Caco-2 (cell line): ENCODE results near the gene NOD2. TPM values are rescaled to one million over a fixed set of nuclear protein-coding genes. Genes with fewer than 3 reads are reported as not detected.

Source experiments
- BruUV-seq: library from RNA; stranded (reverse); fragments of 400-500 nt; replicated peaks from 2 replicates; lab custom pipeline; 2021; lab: Mats Ljungman, UMichigan
- CTCF ChIA-PET: fragments of 300-600 bp; sonication (Branson Sonifier 250); formaldehyde crosslinking; loops from one replicate; lab custom pipeline; 2022; ENCODE audit warnings: antibody characterized with exemption; lab: Charles Lee
- POLR2A ChIA-PET: fragments of 300-600 bp; sonication (Branson Sonifier 250); formaldehyde crosslinking; loops from one replicate; lab custom pipeline; 2022; ENCODE audit warnings: antibody characterized with exemption; lab: Charles Lee
- DNase-seq, 2 experiments: peaks; one replicate each; pipeline versions ENCODE4 v3.0.0 to v3.0.0-alpha.2; 2020 to 2022
- H3K27me3 ChIP-seq: replicated peaks from 2 replicates; pipeline ENCODE4 v1.6.0; 2011; ENCODE audit warnings: low read length; ENCODE audit not compliant: control insufficient read depth, insufficient read depth
- H3K36me3 ChIP-seq: 2 replicates; pipeline ENCODE4 v1.5.1; 2011; ENCODE audit warnings: low read length; ENCODE audit not compliant: control insufficient read depth, insufficient read depth
- H3K4me1 ChIP-seq: fragments of 250-450 bp; sonication (Bioruptor Pico); 2 replicates; pipeline ENCODE4 v1.5.1; 2020; ENCODE audit warnings: mild to moderate bottlenecking
- H3K4me3 ChIP-seq: 2 replicates; pipeline ENCODE4 v1.5.1; 2011; ENCODE audit warnings: low read depth, mild to moderate bottlenecking, control low read depth, low read length
- H3K9me3 ChIP-seq: fragments of 250-450 bp; sonication (Bioruptor Pico); 2 replicates; pipeline ENCODE4 v1.5.1; 2020; ENCODE audit warnings: mild to moderate bottlenecking, moderate library complexity
- H3K27ac Mint-ChIP-seq: one replicate; pipeline ENCODE4 v1.8.0; 2022; ENCODE audit warnings: mixed read lengths; ENCODE audit not compliant: unreplicated experiment
- H3K27me3 Mint-ChIP-seq: one replicate; pipeline ENCODE4 v1.8.0; 2022; ENCODE audit warnings: mixed read lengths; ENCODE audit not compliant: insufficient read depth, unreplicated experiment
- H3K36me3 Mint-ChIP-seq: one replicate; pipeline ENCODE4 v1.8.0; 2022; ENCODE audit warnings: mild to moderate bottlenecking, mixed read lengths; ENCODE audit not compliant: insufficient read depth, unreplicated experiment
- H3K4me1 Mint-ChIP-seq: one replicate; pipeline ENCODE4 v1.8.0; 2022; ENCODE audit warnings: low read depth, mixed read lengths; ENCODE audit not compliant: unreplicated experiment
- H3K4me3 Mint-ChIP-seq: one replicate; pipeline ENCODE4 v1.8.0; 2022; ENCODE audit warnings: mild to moderate bottlenecking, moderate library complexity, mixed read lengths; ENCODE audit not compliant: unreplicated experiment
- H3K9me3 Mint-ChIP-seq: one replicate; pipeline ENCODE4 v1.8.0; 2022; ENCODE audit warnings: mixed read lengths; ENCODE audit not compliant: unreplicated experiment
- CTCF ChIP-seq, 2 experiments: fragments of 200-600 bp in 1 of 2; IDR thresholded peaks; 1 replicate in 1 of 2; 2 replicates in 1 of 2; pipeline versions ENCODE4 v1.5.1 to v1.8.0; 2011 to 2022; ENCODE audit warnings: antibody characterized with exemption in 1 of 2, control low read depth in 1 of 2, inconsistent platforms in 1 of 2, low read depth in 1 of 2, low read length in 1 of 2, mild to moderate bottlenecking in 1 of 2, moderate library complexity in 1 of 2; ENCODE audit not compliant: insufficient read depth in 1 of 2, severe bottlenecking in 1 of 2, unreplicated experiment in 1 of 2
- intact Hi-C: fragments of 100-400 bp; cut with micrococcal nuclease; formaldehyde crosslinking; loops from one replicate; pipeline ENCODE4 v1.10.0; 2022; ENCODE audit not compliant: unreplicated experiment
- total RNA-seq: library from RNA; stranded (reverse); gene quantifications from 2 replicates; pipeline ENCODE4 v1.2.3, GENCODE V29; 2022

The NOD2 gene
- total RNA-seq, 1 experiment from 2014 or later: 0.23 TPM

DNA sequence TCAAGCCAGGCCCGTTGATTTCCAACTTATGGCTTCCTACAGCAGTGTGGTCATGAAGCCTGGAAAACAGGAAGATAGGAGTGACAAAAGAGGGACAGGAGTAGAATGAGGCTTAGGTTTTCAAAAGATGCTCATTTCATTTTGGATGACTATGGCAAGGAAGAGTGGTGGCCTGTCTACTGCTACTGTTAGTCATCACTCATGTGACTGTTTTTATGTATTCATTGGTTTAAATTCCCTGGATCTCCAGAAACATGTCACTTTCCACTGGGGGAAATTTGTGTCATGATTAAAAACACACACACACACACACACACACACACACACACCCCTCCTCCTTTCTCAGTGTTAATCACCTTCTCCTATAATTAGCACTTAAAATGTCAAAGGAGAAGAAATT is 47.3 kb downstream of the NOD2 start:
- Histone ChIP-seq H3K36me3 (no peaks in the 10 kb centered on the region), H3K27me3 (peaks cover 1% of the 10 kb centered on the region; the same call in 1 of the 2 replicates), H3K4me3 (no peak overlapping the region), H3K4me1 (no peaks in the 10 kb centered on the region; the same call in 1 of the 2 replicates), H3K9me3 (no peaks in the 10 kb centered on the region)
- Mint-ChIP-seq H3K4me3 (peak overlapping the region; percentile 78), H3K27ac (no peak overlapping the region), H3K9me3 (no peaks in the 10 kb centered on the region), H3K27me3 (peaks cover 10% of the 10 kb centered on the region), H3K4me1 (no peaks in the 10 kb centered on the region), H3K36me3 (peaks cover 10% of the 10 kb centered on the region)
- CTCF ChIA-PET: interaction anchor here (1.4 kb wide), 2 partner anchors 66 to 74 kb away, joined by 18 to 47 read pairs; no protein-coding TSS in a partner anchor
- intact Hi-C loops: loop anchor here (1.0 to 10.0 kb wide), 5 partner anchors 21 to 416 kb away; partner anchors contain the start of gene NKD1
- no TSS peak for BruUV-seq
- TF ChIP-seq CTCF (IDR thresholded peaks at IDR 0.05; ENCODE audit: insufficient read depth in 1 of 2, low read depth in 1 of 2, low read length in 1 of 2, severe bottlenecking in 1 of 2, unreplicated experiment in 1 of 2): no peak
- no peak for DNase-seq
- POLR2A ChIA-PET: no interaction called here

DNA sequence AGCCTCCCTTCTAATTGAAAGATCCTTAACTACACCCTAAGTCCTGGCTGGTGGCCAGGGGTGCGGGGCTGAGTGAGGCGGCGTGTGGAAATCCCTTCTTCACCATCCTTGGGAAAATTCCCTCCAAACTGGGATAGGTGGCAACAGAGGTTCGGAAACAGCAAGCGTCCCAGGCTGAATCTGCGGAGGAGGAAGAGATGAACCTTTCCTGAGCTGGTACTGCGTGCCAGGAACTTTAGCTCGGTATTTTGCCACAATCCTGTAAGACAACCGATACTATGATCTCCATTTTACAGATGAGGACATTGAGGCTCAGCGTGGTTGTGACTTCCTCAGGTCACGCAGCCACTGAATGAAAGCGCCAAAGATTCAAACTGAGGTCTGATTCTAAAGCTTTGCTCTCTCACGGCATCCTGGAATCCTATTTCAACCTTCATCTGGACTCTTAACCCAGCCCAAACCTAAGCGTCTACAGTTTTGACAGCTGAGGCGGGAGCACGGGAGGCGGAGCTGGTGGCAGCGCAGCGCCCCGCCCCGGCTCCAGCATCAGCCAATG is 47.9 kb downstream of the NOD2 start:
- Mint-ChIP-seq H3K4me1 (no peaks in the 10 kb centered on the region), H3K4me3 (peak overlapping the region; percentile 78), H3K9me3 (no peaks in the 10 kb centered on the region), H3K27ac (no peak overlapping the region), H3K36me3 (peaks cover 10% of the 10 kb centered on the region), H3K27me3 (peaks cover 10% of the 10 kb centered on the region)
- Histone ChIP-seq H3K9me3 (no peaks in the 10 kb centered on the region), H3K4me1 (no peaks in the 10 kb centered on the region; the same call in 1 of the 2 replicates), H3K4me3 (peak overlapping the region; percentile 24), H3K27me3 (peaks cover 1% of the 10 kb centered on the region; the same call in 1 of the 2 replicates), H3K36me3 (no peaks in the 10 kb centered on the region)
- ChIA-PET POLR2A (interaction anchor here (0.8 kb wide), 1 partner anchor 65 kb away, joined by 3 read pairs; no protein-coding TSS in a partner anchor), CTCF (interaction anchor here (0.7 to 1.4 kb wide), 10 partner anchors 21 to 716 kb away, joined by 3 to 47 read pairs (median 4); partner anchors contain the start of gene CNEP1R1)
- no TSS peak for BruUV-seq
- DNase-seq: peak in 1 of 2 experiments; percentile 9
- intact Hi-C loops: loop anchor here (1.0 to 10.0 kb wide), 5 partner anchors 22 to 417 kb away; partner anchors contain the start of gene NKD1
- no peak for TF ChIP-seq CTCF (IDR thresholded peaks at IDR 0.05; ENCODE audit: insufficient read depth in 1 of 2, low read depth in 1 of 2, low read length in 1 of 2, severe bottlenecking in 1 of 2, unreplicated experiment in 1 of 2)

DNA sequence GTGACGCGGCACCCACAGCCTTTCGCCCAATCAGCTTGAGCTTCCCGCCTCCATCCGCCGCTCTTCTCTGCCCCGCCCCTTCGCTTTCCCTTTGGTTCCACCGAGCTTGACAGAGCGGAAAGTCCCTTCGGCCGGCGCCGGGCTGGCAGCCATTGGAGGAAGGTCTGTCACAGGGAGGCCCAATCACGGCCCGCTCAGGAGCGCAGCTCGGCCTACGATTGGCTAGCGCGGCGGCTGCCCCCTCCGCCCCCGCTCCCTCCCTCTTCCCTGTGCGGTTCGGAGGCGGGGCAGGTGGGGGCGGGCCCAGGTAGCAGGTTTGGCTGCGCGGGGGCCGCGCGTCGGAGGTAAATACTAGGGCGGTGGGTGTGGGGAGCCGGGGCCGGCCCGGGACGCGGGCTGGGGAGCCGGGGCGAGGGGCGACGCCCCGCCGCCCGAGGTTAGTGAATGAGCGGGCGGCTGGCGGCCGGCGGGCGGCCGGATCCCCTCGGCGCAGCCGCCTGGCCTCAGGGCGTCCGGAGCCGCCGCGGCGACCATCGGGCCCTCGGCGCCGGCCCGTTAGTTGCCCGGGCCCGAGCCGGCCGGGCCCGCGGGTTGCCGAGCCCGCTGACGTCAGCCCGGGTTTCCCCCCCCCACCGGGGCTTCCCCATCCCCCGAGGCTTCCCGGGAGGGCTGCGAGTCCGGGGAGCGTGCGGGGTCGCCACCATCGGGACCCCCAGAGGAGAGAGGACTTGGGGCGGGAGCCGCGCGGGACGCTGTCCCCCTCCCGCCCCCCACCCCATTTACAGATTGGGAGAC is 48.6 kb downstream of the NOD2 start, which contains the start of gene CYLD:
Gene CYLD (plus strand): TSS at position 306 of the 795 bp plus-strand sequence. CDS start 7,613 bp downstream, outside the sequence.
- intact Hi-C loops: loop anchor here (1.0 to 10.0 kb wide), 5 partner anchors 23 to 417 kb away; partner anchors contain the start of gene NKD1
- Mint-ChIP-seq H3K27me3 (peaks cover 8% of the 10 kb centered on the region), H3K4me1 (no peaks in the 10 kb centered on the region), H3K36me3 (peaks cover 10% of the 10 kb centered on the region), H3K27ac (no peak within 1 kb of the TSS), H3K4me3 (peak within 1 kb of the TSS; percentile 78), H3K9me3 (no peaks in the 10 kb centered on the region)
- Histone ChIP-seq H3K27me3 (peaks cover 1% of the 10 kb centered on the region; the same call in 1 of the 2 replicates), H3K4me1 (no peaks in the 10 kb centered on the region; the same call in 1 of the 2 replicates), H3K36me3 (no peaks in the 10 kb centered on the region), H3K9me3 (no peaks in the 10 kb centered on the region), H3K4me3 (peak within 1 kb of the TSS; percentile 76)
- ChIA-PET CTCF (interaction anchor here (0.7 to 1.4 kb wide), 10 partner anchors 22 to 717 kb away, joined by 3 to 47 read pairs (median 4); partner anchors contain the start of gene CNEP1R1), POLR2A (interaction anchor here (0.8 kb wide), 1 partner anchor 65 kb away, joined by 3 read pairs; no protein-coding TSS in a partner anchor)
- TF ChIP-seq CTCF (IDR thresholded peaks at IDR 0.05; ENCODE audit: insufficient read depth in 1 of 2, low read depth in 1 of 2, low read length in 1 of 2, severe bottlenecking in 1 of 2, unreplicated experiment in 1 of 2): no peak
- peak; percentile 100 for DNase-seq
- no TSS peak for BruUV-seq
